ENCODE measurements around the gene RERE.

- TF ChIP-seq POLR2A (IDR thresholded peaks at IDR 0.05; ENCODE audit: borderline replicate concordance, extremely low read depth, insufficient read depth, insufficient read length) = no peak
- no peak for TF ChIP-seq CTCF (IDR thresholded peaks at IDR 0.05 in 2 of 3, conservative IDR thresholded peaks at IDR 0.05 in 1 of 3; ENCODE audit: borderline replicate concordance in 1 of 3, insufficient read depth in 1 of 3, low read depth in 2 of 3, low read length in 2 of 3)
Measured at GRCh38 chr1:8402109-8402710, 415.2 kb downstream of the RERE start.
